HG02763 (cell line): Measurements from ENCODE around the gene ANKRD35.
"Not testable (repeated sequence)": the region's sequence is repeated elsewhere in the genome, so short reads cannot be mapped to it uniquely, and the experiment has no call there.

ENCODE experiments used
- ATAC-seq: cut with Tn5 transposase; IDR thresholded peaks from one replicate; pipeline ENCODE4 v1.9.1; 2021; ENCODE audit warnings: mild to moderate bottlenecking, moderate library complexity; ENCODE audit not compliant: unreplicated experiment

The ANKRD35 gene

GRCh38 chr1:145858238-145858900 lies 27.3 kb downstream of the ANKRD35 start:
- no peak for ATAC-seq

GRCh38 chr1:145857170-145857569 lies 28.5 kb downstream of the ANKRD35 start:
- no peak for ATAC-seq

- no peak for ATAC-seq
These were observed 30.2 kb downstream of the ANKRD35 start for GRCh38 chr1:145855426-145855948.

- ATAC-seq = no peak
These were observed 36.1 kb downstream of the ANKRD35 start for GRCh38 chr1:145849356-145850160.

GRCh38 chr1:145847827-145848226 lies 37.8 kb downstream of the ANKRD35 start:
- ATAC-seq = no peak

- no peak for ATAC-seq
These were observed 39.5 kb downstream of the ANKRD35 start for GRCh38 chr1:145846201-145846612.

- ATAC-seq = peak; percentile 68
These were observed 40.0 kb downstream of the ANKRD35 start, which contains the start of gene NUDT17 for GRCh38 chr1:145845514-145846161. NUDT17 (plus strand) TSS chr1:145845630; CDS start chr1:145845641, 11 bp downstream.

GRCh38 chr1:145845144-145845513 lies 40.5 kb downstream of the ANKRD35 start:
- ATAC-seq = peak; percentile 56

- no peak for ATAC-seq
These were observed 42.6 kb downstream of the ANKRD35 start for GRCh38 chr1:145843031-145843430.

- no peak for ATAC-seq
These were observed 48.0 kb downstream of the ANKRD35 start for GRCh38 chr1:145837656-145838055.

- ATAC-seq = not testable (repeated sequence)
These were observed 54.9 kb downstream of the ANKRD35 start for GRCh38 chr1:145830810-145831209.

- ATAC-seq = no peak
These were observed 57.2 kb downstream of the ANKRD35 start for GRCh38 chr1:145828367-145829026.

GRCh38 chr1:145827966-145828365 lies 57.7 kb downstream of the ANKRD35 start:
- no peak for ATAC-seq

- no peak for ATAC-seq
These were observed 59.6 kb downstream of the ANKRD35 start for GRCh38 chr1:145826030-145826429.

GRCh38 chr1:145824499-145824842 lies 61.2 kb downstream of the ANKRD35 start:
- no peak for ATAC-seq

- ATAC-seq = peak; percentile 90
These were observed 61.8 kb downstream of the ANKRD35 start, which contains the start of the genes POLR3C and RNF115 for GRCh38 chr1:145823565-145824498. POLR3C (plus strand) TSS chr1:145824200; CDS start chr1:145825777, 1,577 bp downstream. RNF115 (minus strand) TSS chr1:145824095; CDS start chr1:145823873, 222 bp downstream.

- ATAC-seq = not testable (repeated sequence)
These were observed 62.8 kb downstream of the ANKRD35 start for GRCh38 chr1:145822779-145823331.

GRCh38 chr1:145818095-145818494 lies 67.6 kb downstream of the ANKRD35 start:
- ATAC-seq = not testable (repeated sequence)
